Liver (tissue), 9 donors: ENCODE measurements around the gene CDK11B. TPM values are rescaled to one million over a fixed set of nuclear protein-coding genes. Genes with fewer than 3 reads are reported as not detected.

Source experiments
- DNase-seq: peaks from one replicate; pipeline ENCODE4 v3.0.0-alpha.2; 2017; ENCODE audit warnings: low spot score
- H3K27ac ChIP-seq, 2 donors: one replicate each; pipeline ENCODE4 v1.7.0; 2013; ENCODE audit warnings: inconsistent platforms in 2 of 2, low read length in 2 of 2, control low read depth in 1 of 2, low read depth in 1 of 2, mild to moderate bottlenecking in 1 of 2
- H3K27me3 ChIP-seq, 4 donors: one replicate each; pipeline versions ENCODE4 v1.6.1 to v1.7.0; 2013; ENCODE audit warnings: low read length in 3 of 4, inconsistent platforms in 1 of 4, mild to moderate bottlenecking in 1 of 4, moderate library complexity in 1 of 4; ENCODE audit not compliant: control insufficient read depth in 4 of 4, insufficient read depth in 4 of 4
- H3K36me3 ChIP-seq, 4 donors: one replicate each; pipeline versions ENCODE4 v1.6.1 to v1.7.0; 2013; ENCODE audit warnings: low read length in 3 of 4, mild to moderate bottlenecking in 3 of 4, low read depth in 1 of 4, moderate library complexity in 1 of 4; ENCODE audit not compliant: control insufficient read depth in 4 of 4, insufficient read depth in 3 of 4
- H3K4me1 ChIP-seq, 4 donors: one replicate each; pipeline versions ENCODE4 v1.6.1 to v1.7.0; 2013; ENCODE audit warnings: low read length in 3 of 4, mild to moderate bottlenecking in 3 of 4, moderate library complexity in 1 of 4; ENCODE audit not compliant: control insufficient read depth in 4 of 4, insufficient read depth in 4 of 4
- H3K4me3 ChIP-seq, 3 donors: one replicate each; pipeline versions ENCODE4 v1.6.1 to v1.7.0; 2013; ENCODE audit warnings: low read length in 3 of 3, control low read depth in 1 of 3, low read depth in 1 of 3, mild to moderate bottlenecking in 1 of 3
- H3K9ac ChIP-seq, 2 donors: one replicate each; pipeline ENCODE4 v1.7.0; 2013; ENCODE audit warnings: low read length in 2 of 2, mild to moderate bottlenecking in 2 of 2, moderate library complexity in 2 of 2, control low read depth in 1 of 2, low read depth in 1 of 2
- H3K9me3 ChIP-seq, 4 donors: one replicate each; pipeline versions ENCODE4 v1.6.1 to v1.7.0; 2013; ENCODE audit warnings: low read length in 3 of 4; ENCODE audit not compliant: control insufficient read depth in 4 of 4
- ATF3 ChIP-seq: IDR thresholded peaks from 2 replicates; pipeline ENCODE4 v1.6.1; 2016; ENCODE audit warnings: antibody characterized with exemption
- CTCF ChIP-seq: fragments of 150-350 bp; IDR thresholded peaks from 2 replicates; pipeline ENCODE4 v1.5.1; 2017; ENCODE audit warnings: improper control_type of control experiment, low read depth, low read length; ENCODE audit not compliant: missing input control
- EGR1 ChIP-seq, 2 donors: IDR thresholded peaks; 2 replicates each; pipeline ENCODE4 v1.6.1; 2016 to 2018; ENCODE audit warnings: antibody characterized with exemption in 2 of 2, low read depth in 2 of 2
- FOXA1 ChIP-seq: IDR thresholded peaks from 2 replicates; pipeline ENCODE4 v1.6.1; 2016; ENCODE audit warnings: antibody characterized with exemption
- FOXA2 ChIP-seq: IDR thresholded peaks from 2 replicates; pipeline ENCODE4 v1.6.1; 2016; ENCODE audit warnings: antibody characterized with exemption
- GABPA ChIP-seq, 2 donors: IDR thresholded peaks in 1 of 2; conservative IDR thresholded peaks in 1 of 2; 2 replicates each; pipeline ENCODE4 v1.6.1; 2016; ENCODE audit warnings: antibody characterized with exemption in 2 of 2, mild to moderate bottlenecking in 1 of 2, moderate library complexity in 1 of 2
- HNF4A ChIP-seq, 2 donors: conservative IDR thresholded peaks; 2 replicates each; pipeline ENCODE4 v1.6.1; 2016; ENCODE audit warnings: antibody characterized with exemption in 2 of 2, mild to moderate bottlenecking in 2 of 2
- HNF4G ChIP-seq: IDR thresholded peaks from 2 replicates; pipeline ENCODE4 v1.6.1; 2016; ENCODE audit warnings: antibody characterized with exemption
- JUND ChIP-seq, 2 donors: IDR thresholded peaks; 2 replicates each; pipeline ENCODE4 v1.6.1; 2016; ENCODE audit warnings: antibody characterized with exemption in 2 of 2
- MAX ChIP-seq: IDR thresholded peaks from 2 replicates; pipeline ENCODE4 v1.6.1; 2016; ENCODE audit warnings: antibody characterized with exemption
- NR2F2 ChIP-seq: IDR thresholded peaks from 2 replicates; pipeline ENCODE4 v1.6.1; 2016; ENCODE audit warnings: antibody characterized with exemption
- RAD21 ChIP-seq, 2 donors: IDR thresholded peaks; 2 replicates each; pipeline ENCODE4 v1.6.1; 2016; ENCODE audit warnings: antibody characterized with exemption in 2 of 2, mild to moderate bottlenecking in 2 of 2
- REST ChIP-seq: IDR thresholded peaks from 2 replicates; pipeline ENCODE4 v1.6.1; 2016; ENCODE audit warnings: antibody characterized with exemption, mild to moderate bottlenecking
- RXRA ChIP-seq, 2 donors: IDR thresholded peaks; 2 replicates each; pipeline ENCODE4 v1.6.1; 2017 to 2018; ENCODE audit warnings: antibody characterized with exemption in 2 of 2, mild to moderate bottlenecking in 1 of 2
- SP1 ChIP-seq: IDR thresholded peaks from 2 replicates; pipeline ENCODE4 v1.6.1; 2018; ENCODE audit warnings: antibody characterized with exemption, mild to moderate bottlenecking
- TAF1 ChIP-seq: conservative IDR thresholded peaks from 2 replicates; pipeline ENCODE4 v1.6.1; 2016; ENCODE audit warnings: antibody characterized with exemption, mild to moderate bottlenecking
- YY1 ChIP-seq: IDR thresholded peaks from 2 replicates; pipeline ENCODE4 v1.6.1; 2016; ENCODE audit warnings: antibody characterized with exemption, mild to moderate bottlenecking
- ZBTB33 ChIP-seq: IDR thresholded peaks from 2 replicates; pipeline ENCODE4 v1.6.1; 2016; ENCODE audit warnings: antibody characterized with exemption
- WGBS: extraction: QIAGEN DNeasy Blood & Tissue Kit; methylation state at CpG from one replicate; pipeline ENCODE4 v1.1.7; 2013; 5-methylcytosine and 5-hydroxymethylcytosine counted together
- polyA plus RNA-seq, 2 donors: library from polyadenylated mRNA; stranded (reverse) in 1 of 2; unstranded in 1 of 2; fragments of 200-250 nt in 1 of 2; fragments of >200 nt in 1 of 2; fragmentation: Nextera tagmentation in 1 of 2; extraction: Ambion mirVana in 1 of 2; gene quantifications; one replicate each; pipeline versions ENCODE4 v1.2.1 to v1.2.3, GENCODE V29; 2013 to 2015
- total RNA-seq, 2 donors: library from RNA; depleted of rRNA; stranded (reverse); fragments of >200 nt; gene quantifications; one replicate each; pipeline ENCODE4 v1.2.3, GENCODE V29; 2014
- donor health status: healthy.
- donor health status: healthy.
- donor health status: healthy.
- donor health status: healthy.
- donor health status: healthy.

The CDK11B gene
- total and polyA plus RNA-seq, 4 donors, result 5.1 to 12.2 (median 7.4) TPM

- no peaks in the 10 kb centered on the region for H3K36me3 ChIP-seq
- TF ChIP-seq FOXA1 (no peak), SP1 (no peak), MAX (no peak), ZBTB33 (no peak), JUND (IDR thresholded peaks at IDR 0.05) (no peak), FOXA2 (no peak), YY1 (no peak), HNF4G (no peak), ATF3 (no peak), EGR1 (IDR thresholded peaks at IDR 0.05; ENCODE audit: low read depth in 2 of 2) (no peak), CTCF (no peak), GABPA (IDR thresholded peaks at IDR 0.05 in 1 of 2, conservative IDR thresholded peaks at IDR 0.05 in 1 of 2) (no peak), RXRA (IDR thresholded peaks at IDR 0.05) (no peak), NR2F2 (no peak), TAF1 (no peak), REST (no peak), RAD21 (IDR thresholded peaks at IDR 0.05) (no peak), HNF4A (conservative IDR thresholded peaks at IDR 0.05) (no peak)
- H3K4me3 ChIP-seq, result peak within 1 kb of the TSS in 1 of 3 donors; percentile 58
- no peak for DNase-seq
- no peaks in the 10 kb centered on the region for H3K9me3 ChIP-seq
- 4% methylated on average over 122 of the region's 125 CpGs for WGBS
- no peak within 1 kb of the TSS for H3K27ac ChIP-seq
- peaks cover 2 to 22% (median 13%) of the 10 kb centered on the region in 4 donors for H3K4me1 ChIP-seq
- H3K27me3 ChIP-seq, result peaks cover 0 to 11% (median 2%) of the 10 kb centered on the region in 4 donors
- no peak within 1 kb of the TSS for H3K9ac ChIP-seq
Observed at GRCh38 chr1:1599935-1600860, 58.6 kb downstream of the CDK11B start, which contains the start of gene FNDC10. FNDC10 (minus strand) TSS chr1:1600135; CDS start chr1:1600015, 120 bp downstream.
